ENCODE data around the gene FSIP1.

FSIP1 gene

DNA sequence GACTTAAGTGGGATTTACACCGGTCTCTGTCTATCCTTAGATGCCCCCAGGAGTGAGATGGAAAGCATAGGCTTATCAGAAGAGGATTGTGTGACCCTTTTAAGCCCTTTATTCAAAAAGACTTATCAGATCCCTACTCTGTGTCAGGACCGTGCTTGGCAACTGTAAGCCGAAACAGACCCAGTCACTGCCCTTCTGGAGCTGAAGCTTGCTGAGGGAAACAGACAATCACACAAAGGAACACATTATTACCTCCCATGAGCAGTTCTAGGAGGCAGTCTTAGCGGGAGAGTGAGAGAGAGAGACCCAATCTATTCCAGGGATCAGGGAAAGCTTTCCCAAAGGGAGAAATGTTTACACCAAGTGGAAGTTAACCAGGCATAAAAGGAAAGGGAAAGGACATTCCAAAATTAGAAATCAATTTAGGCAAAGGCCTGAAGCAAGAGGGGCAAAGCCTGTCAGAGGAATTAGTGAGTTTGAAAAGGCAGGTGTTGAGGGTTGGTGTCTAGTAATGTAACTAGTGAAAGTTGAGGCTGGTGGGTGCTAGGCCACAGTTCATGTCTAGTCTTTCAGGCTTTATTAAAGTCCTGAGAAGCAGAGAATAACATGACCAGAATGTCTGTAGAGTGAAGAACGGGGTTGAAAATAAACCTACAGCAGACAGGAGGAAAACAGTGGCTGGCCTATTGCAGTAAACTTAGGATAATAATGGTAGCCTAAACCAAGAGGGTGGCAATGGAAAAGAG, 115.1 kb downstream of the FSIP1 start:
- no peaks in the 10 kb centered on the region for H3K36me3 ChIP-seq (ENCODE audit: control insufficient read depth in 2 of 2, insufficient read depth in 2 of 2, low read length in 2 of 2)
- H3K27me3 ChIP-seq (ENCODE audit: control insufficient read depth in 1 of 2, insufficient read depth in 2 of 2, low read length in 2 of 2), result no peaks in the 10 kb centered on the region
- no peaks in the 10 kb centered on the region for H3K9me3 ChIP-seq (ENCODE audit: control insufficient read depth in 2 of 2, low read length in 2 of 2)
- H3K4me1 ChIP-seq (ENCODE audit: control insufficient read depth, insufficient read depth, low read length), result peaks cover 5% of the 10 kb centered on the region
- no peak overlapping the region for H3K27ac ChIP-seq (ENCODE audit: low read length)
- no peak overlapping the region for H3K9ac ChIP-seq (ENCODE audit: low read length in 2 of 2)
- no peak overlapping the region for H3K4me3 ChIP-seq (ENCODE audit: low read length in 2 of 2)

DNA sequence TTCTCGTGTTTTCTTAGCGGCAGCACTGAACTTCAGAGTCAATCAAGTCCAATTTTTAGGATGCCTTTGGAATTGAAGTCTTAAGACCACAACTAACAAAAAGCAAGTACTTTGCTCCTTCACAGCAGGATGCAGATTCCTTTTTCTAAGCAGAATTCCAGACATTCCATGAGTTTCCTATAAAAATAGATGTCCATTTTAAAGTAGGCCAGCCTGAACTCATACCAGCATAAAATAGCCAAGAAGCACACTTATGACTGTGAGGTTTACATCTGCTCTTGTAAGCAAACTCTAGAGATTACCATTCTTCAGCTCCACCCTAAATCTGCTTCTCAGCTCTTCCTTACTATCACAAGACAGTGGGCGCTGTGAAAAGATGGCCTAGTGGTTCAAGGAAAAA, 116.0 kb downstream of the FSIP1 start:
- no peak overlapping the region for H3K9ac ChIP-seq (ENCODE audit: low read length in 2 of 2)
- H3K9me3 ChIP-seq (ENCODE audit: control insufficient read depth in 2 of 2, low read length in 2 of 2), result no peaks in the 10 kb centered on the region
- H3K4me3 ChIP-seq (ENCODE audit: low read length in 2 of 2), result no peak overlapping the region
- no peaks in the 10 kb centered on the region for H3K36me3 ChIP-seq (ENCODE audit: control insufficient read depth in 2 of 2, insufficient read depth in 2 of 2, low read length in 2 of 2)
- no peaks in the 10 kb centered on the region for H3K27me3 ChIP-seq (ENCODE audit: control insufficient read depth in 1 of 2, insufficient read depth in 2 of 2, low read length in 2 of 2)
- H3K4me1 ChIP-seq (ENCODE audit: control insufficient read depth, insufficient read depth, low read length), result peaks cover 5% of the 10 kb centered on the region
- H3K27ac ChIP-seq (ENCODE audit: low read length), result no peak overlapping the region

DNA sequence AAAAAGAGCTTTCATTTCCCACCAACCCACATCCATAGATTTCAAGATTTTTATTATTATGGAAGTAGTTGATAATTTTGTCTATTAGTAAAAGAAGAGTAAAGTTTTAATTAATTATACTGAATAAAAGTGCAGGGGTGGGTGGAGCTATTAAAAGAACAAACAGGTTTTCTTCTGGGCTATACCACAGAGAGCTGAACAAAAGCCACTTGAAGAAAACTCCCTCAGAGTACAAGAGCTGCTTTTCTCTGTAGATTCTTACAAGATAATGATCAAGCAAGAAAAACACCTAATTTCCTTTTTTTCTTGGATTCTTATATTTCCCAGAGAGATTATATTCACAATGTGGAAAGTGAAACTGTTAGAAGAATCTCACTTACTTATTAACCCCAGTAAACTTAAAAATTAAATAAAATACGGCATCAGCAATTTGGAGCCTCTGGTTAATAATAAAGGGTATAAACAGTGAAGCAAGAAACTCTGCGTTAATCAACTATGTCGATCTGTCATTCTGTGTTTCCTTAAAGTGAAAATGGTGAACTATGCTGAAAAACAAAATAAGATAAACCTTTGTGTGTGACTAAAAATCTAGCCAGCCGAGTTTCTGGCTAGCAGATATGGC, 116.9 kb downstream of the FSIP1 start:
- no peak overlapping the region for H3K9ac ChIP-seq (ENCODE audit: low read length in 2 of 2)
- H3K4me1 ChIP-seq (ENCODE audit: control insufficient read depth, insufficient read depth, low read length), result peaks cover 5% of the 10 kb centered on the region
- no peaks in the 10 kb centered on the region for H3K36me3 ChIP-seq (ENCODE audit: control insufficient read depth in 2 of 2, insufficient read depth in 2 of 2, low read length in 2 of 2)
- no peak overlapping the region for H3K27ac ChIP-seq (ENCODE audit: low read length)
- no peaks in the 10 kb centered on the region for H3K9me3 ChIP-seq (ENCODE audit: control insufficient read depth in 2 of 2, low read length in 2 of 2)
- H3K27me3 ChIP-seq (ENCODE audit: control insufficient read depth in 1 of 2, insufficient read depth in 2 of 2, low read length in 2 of 2), result no peaks in the 10 kb centered on the region
- H3K4me3 ChIP-seq (ENCODE audit: low read length in 2 of 2), result no peak overlapping the region

DNA sequence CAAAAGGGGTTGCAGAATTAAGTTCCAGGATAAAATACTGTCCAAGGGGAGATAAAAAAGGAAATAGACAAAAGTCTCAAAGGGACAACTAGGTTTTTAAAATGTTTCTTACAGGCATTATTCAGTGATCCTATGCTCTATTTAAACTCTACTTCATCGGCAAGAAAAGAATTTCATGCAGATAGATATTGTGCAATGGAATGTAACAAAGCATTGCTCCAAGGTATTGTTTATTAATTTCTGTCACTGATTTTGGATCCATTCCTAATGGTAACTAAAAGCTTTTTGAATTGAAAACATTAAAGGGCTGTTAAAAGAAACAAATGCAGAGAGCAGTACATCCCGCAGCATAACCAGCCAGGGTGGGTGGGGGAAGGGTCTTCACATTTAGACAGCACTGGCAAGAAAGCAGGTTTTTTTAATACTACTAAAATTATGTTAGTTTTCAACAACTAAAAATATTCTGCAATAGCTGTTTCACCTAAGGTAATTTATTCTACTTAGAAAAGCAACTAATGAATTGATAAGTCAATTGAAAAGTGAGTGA, 118.9 kb downstream of the FSIP1 start:
- Histone ChIP-seq H3K27ac (ENCODE audit: low read length) (no peak overlapping the region), H3K27me3 (ENCODE audit: control insufficient read depth in 1 of 2, insufficient read depth in 2 of 2, low read length in 2 of 2) (no peaks in the 10 kb centered on the region)

DNA sequence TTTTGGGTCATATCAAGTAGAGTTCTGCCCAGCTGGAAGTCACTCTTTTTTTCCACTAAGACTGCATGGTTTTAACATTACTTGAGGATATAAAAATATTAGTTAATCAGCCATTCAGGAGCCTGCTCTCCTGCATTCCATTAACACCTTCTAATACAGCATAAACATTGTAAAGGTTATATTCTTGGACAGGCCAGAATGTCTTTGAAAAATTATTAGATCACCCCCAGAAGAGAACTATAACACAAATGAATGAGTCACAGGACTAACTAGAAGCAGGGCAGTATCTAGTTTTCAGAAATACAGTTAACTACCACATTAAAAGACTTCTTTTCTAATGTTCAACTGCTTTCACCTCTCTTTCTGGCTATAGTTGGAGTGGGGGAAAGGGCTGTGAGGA, 120.9 kb downstream of the FSIP1 start:
- no peak overlapping the region for H3K4me3 ChIP-seq (ENCODE audit: low read length in 2 of 2)
- no peaks in the 10 kb centered on the region for H3K9me3 ChIP-seq (ENCODE audit: control insufficient read depth in 2 of 2, low read length in 2 of 2)
- no peak overlapping the region for H3K9ac ChIP-seq (ENCODE audit: low read length in 2 of 2)
- no peaks in the 10 kb centered on the region for H3K4me1 ChIP-seq (ENCODE audit: control insufficient read depth, insufficient read depth, low read length)
- H3K36me3 ChIP-seq (ENCODE audit: control insufficient read depth in 2 of 2, insufficient read depth in 2 of 2, low read length in 2 of 2), result no peaks in the 10 kb centered on the region
- H3K27me3 ChIP-seq (ENCODE audit: control insufficient read depth in 1 of 2, insufficient read depth in 2 of 2, low read length in 2 of 2), result no peaks in the 10 kb centered on the region
- no peak overlapping the region for H3K27ac ChIP-seq (ENCODE audit: low read length)

More for the DNA sequence above, 118.9 kb downstream of the FSIP1 start:
- Histone ChIP-seq H3K4me3 (ENCODE audit: low read length in 2 of 2) (no peak overlapping the region), H3K36me3 (ENCODE audit: control insufficient read depth in 2 of 2, insufficient read depth in 2 of 2, low read length in 2 of 2) (no peaks in the 10 kb centered on the region), H3K9ac (ENCODE audit: low read length in 2 of 2) (no peak overlapping the region), H3K9me3 (ENCODE audit: control insufficient read depth in 2 of 2, low read length in 2 of 2) (no peaks in the 10 kb centered on the region), H3K4me1 (ENCODE audit: control insufficient read depth, insufficient read depth, low read length) (peaks cover 5% of the 10 kb centered on the region)

DNA sequence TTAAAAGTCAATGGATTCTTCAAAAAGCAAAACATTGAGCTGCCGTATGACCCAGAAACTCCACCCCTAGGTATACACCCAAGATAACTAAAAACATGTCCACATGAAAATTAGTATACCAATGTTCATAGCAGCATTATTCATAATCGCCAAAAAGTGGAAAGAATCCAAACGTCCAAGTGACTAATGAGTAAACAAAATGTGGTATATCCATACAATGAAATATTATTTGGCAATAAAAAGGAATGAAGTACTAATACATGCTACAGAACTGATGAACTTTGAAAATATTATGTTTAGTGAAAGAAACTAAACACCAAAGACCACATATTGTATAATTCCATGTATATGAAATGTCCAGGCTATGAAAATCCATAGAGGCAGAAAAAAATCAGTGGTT, 123.9 kb downstream of the FSIP1 start:
- Histone ChIP-seq H3K27ac (ENCODE audit: low read length) (no peak overlapping the region), H3K27me3 (ENCODE audit: control insufficient read depth in 1 of 2, insufficient read depth in 2 of 2, low read length in 2 of 2) (no peaks in the 10 kb centered on the region), H3K36me3 (ENCODE audit: control insufficient read depth in 2 of 2, insufficient read depth in 2 of 2, low read length in 2 of 2) (no peaks in the 10 kb centered on the region), H3K9me3 (ENCODE audit: control insufficient read depth in 2 of 2, low read length in 2 of 2) (no peaks in the 10 kb centered on the region), H3K4me3 (ENCODE audit: low read length in 2 of 2) (no peak overlapping the region), H3K4me1 (ENCODE audit: control insufficient read depth, insufficient read depth, low read length) (no peaks in the 10 kb centered on the region), H3K9ac (ENCODE audit: low read length in 2 of 2) (no peak overlapping the region)

DNA sequence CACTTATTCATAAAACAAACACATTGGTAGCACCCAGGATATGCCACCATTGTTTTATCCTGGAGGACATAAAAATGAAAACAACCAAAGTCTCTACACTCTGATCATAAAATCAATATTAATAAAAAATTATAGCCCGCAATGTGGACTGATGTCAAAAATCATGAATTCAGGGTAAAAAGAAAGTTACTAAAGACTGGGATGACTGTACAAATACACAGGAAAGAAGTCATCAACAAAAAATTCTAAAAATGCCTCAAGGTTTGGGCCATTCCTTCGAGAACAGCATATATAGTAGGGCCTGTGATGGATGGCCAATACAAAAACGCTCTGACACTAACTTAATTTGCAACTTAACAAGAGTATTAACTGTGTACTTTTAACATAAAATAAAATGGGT, 125.0 kb downstream of the FSIP1 start:
- Histone ChIP-seq H3K4me1 (ENCODE audit: control insufficient read depth, insufficient read depth, low read length) (no peaks in the 10 kb centered on the region), H3K27ac (ENCODE audit: low read length) (no peak overlapping the region), H3K9ac (ENCODE audit: low read length in 2 of 2) (no peak overlapping the region), H3K9me3 (ENCODE audit: control insufficient read depth in 2 of 2, low read length in 2 of 2) (no peaks in the 10 kb centered on the region), H3K27me3 (ENCODE audit: control insufficient read depth in 1 of 2, insufficient read depth in 2 of 2, low read length in 2 of 2) (no peaks in the 10 kb centered on the region), H3K4me3 (ENCODE audit: low read length in 2 of 2) (no peak overlapping the region), H3K36me3 (ENCODE audit: control insufficient read depth in 2 of 2, insufficient read depth in 2 of 2, low read length in 2 of 2) (no peaks in the 10 kb centered on the region)

DNA sequence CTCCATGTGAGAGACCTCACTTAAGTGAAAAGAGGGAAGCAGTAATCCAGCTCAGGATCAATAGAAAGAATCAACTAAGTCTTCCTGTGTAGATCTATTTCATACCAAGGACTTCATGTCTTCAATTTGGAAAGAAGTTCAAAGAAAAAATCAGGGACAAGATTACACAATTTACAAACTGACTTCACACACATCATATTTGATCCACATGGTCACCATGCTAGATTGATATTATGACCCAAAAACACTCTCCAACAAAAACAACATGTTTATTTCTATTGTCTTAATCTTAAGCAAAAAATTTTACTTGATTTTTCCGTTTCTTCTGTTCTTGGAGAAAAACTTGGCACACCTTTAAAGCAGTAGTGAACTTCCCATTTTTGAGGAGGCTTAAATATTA, 125.5 kb downstream of the FSIP1 start:
- Histone ChIP-seq H3K36me3 (ENCODE audit: control insufficient read depth in 2 of 2, insufficient read depth in 2 of 2, low read length in 2 of 2) (no peaks in the 10 kb centered on the region), H3K27ac (ENCODE audit: low read length) (no peak overlapping the region), H3K4me3 (ENCODE audit: low read length in 2 of 2) (no peak overlapping the region), H3K27me3 (ENCODE audit: control insufficient read depth in 1 of 2, insufficient read depth in 2 of 2, low read length in 2 of 2) (no peaks in the 10 kb centered on the region), H3K4me1 (ENCODE audit: control insufficient read depth, insufficient read depth, low read length) (no peaks in the 10 kb centered on the region), H3K9ac (ENCODE audit: low read length in 2 of 2) (no peak overlapping the region), H3K9me3 (ENCODE audit: control insufficient read depth in 2 of 2, low read length in 2 of 2) (no peaks in the 10 kb centered on the region)

DNA sequence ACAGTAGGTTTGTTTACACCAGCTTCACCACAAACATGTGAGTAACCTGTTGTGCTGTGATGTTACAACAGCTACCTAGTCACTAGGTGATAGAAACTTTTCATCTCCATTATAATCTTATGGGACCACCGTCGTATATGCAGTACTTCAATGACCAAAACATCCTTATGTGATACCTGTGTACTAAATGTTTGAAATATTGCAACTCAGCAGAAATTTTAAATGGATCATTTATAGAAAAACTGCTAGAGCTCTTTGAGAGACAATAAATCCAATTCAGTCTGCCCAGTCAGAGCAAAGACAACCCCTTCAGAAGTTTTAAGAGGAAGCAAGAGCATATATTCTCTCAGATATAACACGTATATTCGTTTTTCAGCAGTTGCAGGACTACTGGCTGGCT, 128.3 kb downstream of the FSIP1 start:
- no peaks in the 10 kb centered on the region for H3K36me3 ChIP-seq (ENCODE audit: control insufficient read depth in 2 of 2, insufficient read depth in 2 of 2, low read length in 2 of 2)
- no peak overlapping the region for H3K4me3 ChIP-seq (ENCODE audit: low read length in 2 of 2)
- no peaks in the 10 kb centered on the region for H3K9me3 ChIP-seq (ENCODE audit: control insufficient read depth in 2 of 2, low read length in 2 of 2)
- H3K4me1 ChIP-seq (ENCODE audit: control insufficient read depth, insufficient read depth, low read length), result no peaks in the 10 kb centered on the region
- H3K27me3 ChIP-seq (ENCODE audit: control insufficient read depth in 1 of 2, insufficient read depth in 2 of 2, low read length in 2 of 2), result no peaks in the 10 kb centered on the region
- H3K27ac ChIP-seq (ENCODE audit: low read length), result no peak overlapping the region
- H3K9ac ChIP-seq (ENCODE audit: low read length in 2 of 2), result no peak overlapping the region

DNA sequence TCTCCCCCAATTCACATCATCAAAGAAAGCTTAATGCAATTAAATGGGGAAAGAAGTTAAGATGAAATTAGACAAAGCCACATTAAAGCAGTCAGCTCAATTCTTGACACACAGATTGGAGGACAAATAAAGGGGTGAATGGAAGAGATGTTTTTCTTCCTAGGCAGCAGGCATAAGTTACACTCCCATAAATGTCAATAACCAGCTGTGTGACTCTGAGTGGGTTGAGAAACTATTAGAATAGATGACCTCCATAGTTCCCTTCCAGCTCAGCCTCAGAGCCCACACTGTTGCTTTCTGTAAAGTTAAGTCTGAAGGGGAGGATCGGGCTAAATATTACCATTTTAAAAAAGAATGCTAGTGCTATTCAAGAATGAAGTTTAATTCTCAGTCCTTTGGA, 130.8 kb downstream of the FSIP1 start:
- Histone ChIP-seq H3K4me1 (ENCODE audit: control insufficient read depth, insufficient read depth, low read length) (no peaks in the 10 kb centered on the region), H3K27me3 (ENCODE audit: control insufficient read depth in 1 of 2, insufficient read depth in 2 of 2, low read length in 2 of 2) (no peaks in the 10 kb centered on the region), H3K36me3 (ENCODE audit: control insufficient read depth in 2 of 2, insufficient read depth in 2 of 2, low read length in 2 of 2) (no peaks in the 10 kb centered on the region), H3K9me3 (ENCODE audit: control insufficient read depth in 2 of 2, low read length in 2 of 2) (no peaks in the 10 kb centered on the region), H3K4me3 (ENCODE audit: low read length in 2 of 2) (no peak overlapping the region), H3K9ac (ENCODE audit: low read length in 2 of 2) (no peak overlapping the region), H3K27ac (ENCODE audit: low read length) (no peak overlapping the region)

DNA sequence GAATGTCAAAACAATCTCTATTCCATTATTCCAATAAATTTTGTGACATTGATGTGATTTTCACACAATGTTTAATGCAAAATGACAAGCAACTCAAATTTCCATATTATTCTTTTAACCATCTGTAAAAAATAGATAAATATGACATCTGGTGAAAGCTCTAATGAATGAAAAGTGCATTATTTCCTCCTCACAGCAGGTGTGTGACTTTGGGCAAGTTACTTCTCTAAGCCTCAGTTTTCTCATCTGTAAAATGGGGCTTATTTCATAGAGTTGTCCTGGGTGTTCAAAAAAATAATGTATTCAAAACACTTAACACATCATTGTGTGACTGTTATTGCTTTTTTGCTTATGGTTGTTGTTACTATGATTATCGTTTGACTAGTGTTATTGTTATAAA, 131.3 kb downstream of the FSIP1 start:
- H3K4me1 ChIP-seq (ENCODE audit: control insufficient read depth, insufficient read depth, low read length), result no peaks in the 10 kb centered on the region
- H3K36me3 ChIP-seq (ENCODE audit: control insufficient read depth in 2 of 2, insufficient read depth in 2 of 2, low read length in 2 of 2), result no peaks in the 10 kb centered on the region
- H3K4me3 ChIP-seq (ENCODE audit: low read length in 2 of 2), result no peak overlapping the region
- H3K27me3 ChIP-seq (ENCODE audit: control insufficient read depth in 1 of 2, insufficient read depth in 2 of 2, low read length in 2 of 2), result no peaks in the 10 kb centered on the region
- no peaks in the 10 kb centered on the region for H3K9me3 ChIP-seq (ENCODE audit: control insufficient read depth in 2 of 2, low read length in 2 of 2)
- no peak overlapping the region for H3K27ac ChIP-seq (ENCODE audit: low read length)
- no peak overlapping the region for H3K9ac ChIP-seq (ENCODE audit: low read length in 2 of 2)

Data from stomach smooth muscle (tissue), 2 donors.